ENCODE data around the gene MYOG.

Gene MYOG

DNA sequence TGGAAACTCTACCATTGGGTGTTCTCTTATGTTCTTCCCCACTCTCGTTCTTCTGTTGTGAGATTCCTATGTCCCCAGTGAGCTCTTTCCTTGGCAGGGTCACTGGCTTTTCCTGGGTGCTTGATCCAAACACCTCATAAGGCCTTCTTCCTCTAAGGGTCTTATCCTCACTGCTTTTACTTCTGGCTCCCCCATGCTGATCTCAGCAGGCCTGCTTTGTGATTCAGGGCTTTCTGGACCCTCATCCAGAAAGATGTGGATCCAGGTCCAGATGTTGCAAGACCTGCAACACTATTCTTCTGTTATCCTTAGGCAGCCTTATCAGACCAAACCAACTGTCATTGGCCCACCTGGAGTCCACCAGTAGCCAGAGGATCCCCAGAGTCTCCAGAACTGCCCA lies 11.2 kb upstream of the MYOG start:
- Histone ChIP-seq H3K27ac (no peak overlapping the region), H3K9ac (no peak overlapping the region), H3K4me1 (ENCODE audit: low read depth, poor library complexity, severe bottlenecking) (no peaks in the 10 kb centered on the region), H3K27me3 (ENCODE audit: insufficient read depth, low read depth) (no peaks in the 10 kb centered on the region; the same call in 1 of the 2 replicates), H4K20me1 (ENCODE audit: insufficient read depth) (no peaks in the 10 kb centered on the region), H2AFZ (ENCODE audit: low read depth) (no peak overlapping the region), H3K79me2 (ENCODE audit: insufficient read depth, low read depth) (no peaks in the 10 kb centered on the region), H3K36me3 (ENCODE audit: insufficient read depth) (no peaks in the 10 kb centered on the region), H3K4me2 (no peak overlapping the region), H3K4me3 (IDR thresholded peaks at IDR 0.05; ENCODE audit: insufficient read depth, low read depth, low read length) (no peak overlapping the region)
- no peak for TF ChIP-seq CTCF (conservative IDR thresholded peaks at IDR 0.05; ENCODE audit: low read depth, low read length)

DNA sequence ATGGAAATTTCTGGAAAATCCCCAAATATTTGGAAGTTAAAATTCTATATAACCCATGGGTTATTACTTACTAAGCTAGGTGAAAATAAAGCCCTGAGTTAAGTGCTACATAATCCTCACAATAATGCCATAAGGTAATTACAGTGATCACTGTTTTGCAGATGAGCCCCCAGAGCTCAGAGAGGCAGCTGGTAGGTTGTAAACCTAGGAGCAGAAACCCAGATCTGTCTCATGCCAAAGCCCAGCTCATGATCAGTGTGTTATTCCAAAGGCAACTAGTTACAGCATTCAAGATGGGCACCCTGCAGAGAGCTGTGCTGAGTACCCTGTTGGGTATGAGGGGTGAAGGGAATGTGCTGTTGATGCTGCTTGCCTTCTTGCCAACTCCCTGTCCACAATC lies 10.8 kb upstream of the MYOG start:
- Histone ChIP-seq H2AFZ (ENCODE audit: low read depth) (no peak overlapping the region), H3K4me2 (no peak overlapping the region), H3K79me2 (ENCODE audit: insufficient read depth, low read depth) (no peaks in the 10 kb centered on the region), H3K4me1 (ENCODE audit: low read depth, poor library complexity, severe bottlenecking) (no peaks in the 10 kb centered on the region), H4K20me1 (ENCODE audit: insufficient read depth) (no peaks in the 10 kb centered on the region), H3K4me3 (IDR thresholded peaks at IDR 0.05; ENCODE audit: insufficient read depth, low read depth, low read length) (no peak overlapping the region), H3K9ac (no peak overlapping the region), H3K36me3 (ENCODE audit: insufficient read depth) (no peaks in the 10 kb centered on the region), H3K27ac (no peak overlapping the region), H3K27me3 (ENCODE audit: insufficient read depth, low read depth) (no peaks in the 10 kb centered on the region; the same call in 1 of the 2 replicates)
- no peak for TF ChIP-seq CTCF (conservative IDR thresholded peaks at IDR 0.05; ENCODE audit: low read depth, low read length)

- Histone ChIP-seq H3K79me2 (ENCODE audit: insufficient read depth, low read depth) (no peaks in the 10 kb centered on the region), H3K9ac (no peak overlapping the region), H4K20me1 (ENCODE audit: insufficient read depth) (no peaks in the 10 kb centered on the region), H3K4me3 (IDR thresholded peaks at IDR 0.05; ENCODE audit: insufficient read depth, low read depth, low read length) (no peak overlapping the region), H2AFZ (ENCODE audit: low read depth) (no peak overlapping the region), H3K36me3 (ENCODE audit: insufficient read depth) (no peaks in the 10 kb centered on the region), H3K4me1 (ENCODE audit: low read depth, poor library complexity, severe bottlenecking) (no peaks in the 10 kb centered on the region), H3K4me2 (no peak overlapping the region), H3K27ac (no peak overlapping the region), H3K27me3 (ENCODE audit: insufficient read depth, low read depth) (no peaks in the 10 kb centered on the region; the same call in 1 of the 2 replicates)
- TF ChIP-seq CTCF (conservative IDR thresholded peaks at IDR 0.05; ENCODE audit: low read depth, low read length): no peak
Measured at GRCh38 chr1:203095061-203095690, 9.4 kb upstream of the MYOG start.

- H2AFZ ChIP-seq (ENCODE audit: low read depth): no peak overlapping the region
Measured at GRCh38 chr1:203093754-203094410, 8.1 kb upstream of the MYOG start.

More at GRCh38 chr1:203093754-203094410, 8.1 kb upstream of the MYOG start:
- Histone ChIP-seq H3K4me2 (no peak overlapping the region), H3K27me3 (ENCODE audit: insufficient read depth, low read depth) (no peaks in the 10 kb centered on the region; the same call in 1 of the 2 replicates), H3K4me1 (ENCODE audit: low read depth, poor library complexity, severe bottlenecking) (no peaks in the 10 kb centered on the region), H3K36me3 (ENCODE audit: insufficient read depth) (no peaks in the 10 kb centered on the region), H3K27ac (no peak overlapping the region), H3K4me3 (IDR thresholded peaks at IDR 0.05; ENCODE audit: insufficient read depth, low read depth, low read length) (no peak overlapping the region), H3K79me2 (ENCODE audit: insufficient read depth, low read depth) (no peaks in the 10 kb centered on the region), H4K20me1 (ENCODE audit: insufficient read depth) (no peaks in the 10 kb centered on the region), H3K9ac (no peak overlapping the region)
- TF ChIP-seq CTCF (conservative IDR thresholded peaks at IDR 0.05; ENCODE audit: low read depth, low read length): no peak
